Stimulated activated CD8-positive, alpha-beta memory T cell treated with anti-CD3 and anti-CD28 coated beads, Interleukin-15, amount 100 ng/mL, for 48 hours (primary cell): ENCODE results near the gene CERS1.

Experiments
- DNase-seq, 2 donors: peaks; one replicate each; pipeline ENCODE4 v3.0.0-alpha.2; 2020; ENCODE audit warnings: low read depth in 2 of 2

The CERS1 gene

DNA sequence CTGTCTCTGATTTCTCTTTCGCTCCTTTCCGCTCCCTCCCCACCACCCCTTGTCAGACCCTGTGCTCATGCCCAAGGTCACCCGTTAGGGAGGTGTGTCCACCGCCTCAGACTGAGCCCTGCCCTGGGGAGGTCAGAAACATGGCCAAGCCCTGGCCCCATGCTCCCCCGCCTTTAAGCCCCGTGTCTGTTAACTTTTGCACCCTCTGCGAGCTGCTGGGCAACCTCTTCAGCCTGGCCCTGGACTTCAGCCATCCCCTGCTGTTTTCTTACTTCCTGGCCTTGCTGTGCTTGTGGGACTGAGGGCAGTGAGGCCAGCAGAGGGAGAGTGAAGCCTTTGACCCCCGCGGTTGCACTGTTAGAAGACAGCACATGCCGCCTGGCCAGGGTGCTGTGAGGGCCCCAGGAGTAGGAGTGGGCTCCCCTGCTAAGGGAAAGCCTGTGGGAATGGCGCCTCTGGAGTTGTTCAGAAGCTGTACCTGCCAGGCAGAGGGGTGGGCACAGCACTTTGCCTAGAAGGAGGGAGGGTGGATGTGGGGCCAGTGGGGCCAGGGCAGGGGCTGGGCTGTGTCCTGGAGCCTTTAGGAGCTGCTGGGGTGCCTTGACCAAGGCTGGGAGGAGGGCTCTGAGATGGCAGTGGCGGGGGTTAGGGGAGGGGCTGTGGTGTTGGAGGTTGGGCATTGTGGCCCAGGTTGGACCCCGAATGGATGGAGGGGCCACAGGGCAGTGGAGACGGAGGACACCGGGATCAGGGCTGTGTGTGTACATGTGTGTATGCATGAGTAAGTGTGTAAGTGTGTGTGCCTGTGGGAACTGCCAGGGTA, 56.3 kb downstream of the CERS1 start:
- DNase-seq: no peak

DNA sequence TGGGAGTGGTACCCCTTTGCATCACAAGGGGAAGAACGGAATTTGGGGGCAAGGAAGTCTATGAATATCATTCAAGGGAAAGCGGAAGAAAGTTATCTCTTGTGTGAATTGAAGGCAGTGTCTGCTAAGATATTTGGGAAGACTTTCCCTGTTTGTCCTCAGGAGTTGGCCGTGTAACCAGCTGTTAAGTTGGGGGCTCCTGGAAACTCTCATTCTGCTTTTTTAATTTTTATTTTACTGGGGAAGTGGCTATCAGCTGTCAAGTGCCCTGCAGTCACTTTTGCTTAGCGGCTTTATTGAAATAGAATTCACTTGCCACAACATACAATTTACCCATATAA, 61.3 kb downstream of the CERS1 start:
- DNase-seq: no peak

DNA sequence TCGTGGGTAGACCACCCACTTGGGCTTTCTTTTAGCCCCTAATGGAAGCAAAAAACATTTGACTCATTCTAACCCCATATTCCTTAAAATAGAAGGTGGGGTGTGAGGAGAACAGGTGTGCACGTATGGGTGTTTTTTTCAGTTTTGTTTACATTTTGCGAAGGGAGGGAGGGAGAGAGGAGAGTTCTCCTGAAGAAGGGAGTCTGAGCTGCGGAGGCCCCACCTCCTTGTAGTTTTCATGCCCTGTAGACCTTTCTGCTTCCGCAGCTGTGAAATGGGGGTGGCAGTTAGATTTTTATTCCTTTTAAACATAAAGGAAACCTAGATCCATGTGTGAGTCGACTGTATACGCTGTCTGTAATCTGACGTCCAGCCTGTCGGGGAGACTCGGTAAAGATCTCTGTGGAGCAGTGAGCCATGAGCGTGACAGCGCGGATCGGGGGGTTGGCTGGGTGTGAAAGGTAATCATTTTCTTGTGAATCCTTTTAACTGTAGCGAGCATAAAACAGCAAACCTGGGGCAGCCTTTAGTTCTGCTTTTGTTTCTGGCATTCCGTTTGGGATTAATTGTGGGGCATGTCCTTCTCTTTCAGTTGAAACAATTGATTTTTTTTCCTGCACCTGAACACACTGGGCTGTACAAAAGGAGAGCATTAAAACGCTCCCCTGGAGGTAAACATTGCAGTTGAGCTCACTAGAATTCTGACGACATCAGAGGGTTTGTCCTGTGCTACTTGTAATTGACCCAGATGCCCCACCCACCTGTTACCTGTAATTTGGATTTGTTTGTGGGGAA, 61.9 kb downstream of the CERS1 start:
- no peak for DNase-seq

DNA sequence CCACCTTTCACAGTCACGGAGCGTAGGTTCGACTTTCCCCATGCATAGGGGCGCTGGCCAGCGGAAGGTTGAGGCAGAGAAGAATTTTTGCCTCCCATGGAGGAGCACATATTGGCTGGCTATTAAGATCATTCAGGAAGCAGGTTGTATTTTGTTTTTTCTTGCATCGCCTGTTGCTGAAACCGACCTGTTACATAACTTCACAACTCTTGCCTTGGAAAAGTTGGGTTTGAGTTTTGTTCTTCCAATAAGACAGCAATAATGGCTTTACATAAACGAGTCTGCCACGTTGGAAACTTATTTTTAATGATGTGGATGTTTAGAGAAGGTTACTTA, 62.8 kb downstream of the CERS1 start:
- no peak for DNase-seq

DNA sequence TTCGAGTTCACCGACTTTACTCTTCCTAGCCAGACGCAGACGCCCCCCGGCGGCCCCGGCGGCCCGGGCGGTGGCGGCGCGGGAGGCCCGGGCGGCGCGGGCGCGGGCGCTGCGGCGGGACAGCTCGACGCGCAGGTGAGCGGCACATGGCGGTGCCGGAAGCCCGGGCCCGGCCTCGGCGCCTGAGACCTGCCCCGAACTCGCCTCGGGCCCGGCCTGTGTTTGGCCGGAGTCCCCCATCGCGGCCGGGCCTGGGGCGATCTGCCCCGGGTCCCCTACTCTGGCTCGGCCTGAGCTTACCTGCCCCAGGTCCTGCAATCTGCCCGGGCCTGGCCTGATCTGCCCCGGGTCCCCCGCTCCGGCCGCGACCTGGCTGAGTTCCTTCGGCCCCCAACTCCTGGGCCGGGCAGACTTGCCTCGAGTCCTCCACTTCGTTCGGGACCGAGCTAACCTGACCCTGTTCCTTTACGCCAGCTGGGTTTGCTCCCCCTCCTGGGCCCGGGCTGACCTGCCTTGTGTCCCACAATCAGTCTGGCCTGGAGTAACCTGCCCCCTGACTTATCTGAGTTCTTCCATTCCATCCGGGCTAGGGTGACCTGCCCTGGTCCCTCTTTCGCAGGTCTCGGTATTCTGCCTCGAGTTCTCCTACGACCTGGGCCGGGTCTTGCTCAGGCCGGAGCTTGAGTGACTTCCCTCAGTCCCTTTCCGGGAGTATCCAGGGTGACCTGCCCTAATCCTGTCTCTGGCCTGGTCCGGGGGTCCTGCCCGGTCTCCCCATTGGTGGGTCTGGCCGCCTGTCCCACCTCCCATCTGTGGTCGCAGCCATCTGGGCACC, 63.4 kb downstream of the CERS1 start:
- no peak for DNase-seq

DNA sequence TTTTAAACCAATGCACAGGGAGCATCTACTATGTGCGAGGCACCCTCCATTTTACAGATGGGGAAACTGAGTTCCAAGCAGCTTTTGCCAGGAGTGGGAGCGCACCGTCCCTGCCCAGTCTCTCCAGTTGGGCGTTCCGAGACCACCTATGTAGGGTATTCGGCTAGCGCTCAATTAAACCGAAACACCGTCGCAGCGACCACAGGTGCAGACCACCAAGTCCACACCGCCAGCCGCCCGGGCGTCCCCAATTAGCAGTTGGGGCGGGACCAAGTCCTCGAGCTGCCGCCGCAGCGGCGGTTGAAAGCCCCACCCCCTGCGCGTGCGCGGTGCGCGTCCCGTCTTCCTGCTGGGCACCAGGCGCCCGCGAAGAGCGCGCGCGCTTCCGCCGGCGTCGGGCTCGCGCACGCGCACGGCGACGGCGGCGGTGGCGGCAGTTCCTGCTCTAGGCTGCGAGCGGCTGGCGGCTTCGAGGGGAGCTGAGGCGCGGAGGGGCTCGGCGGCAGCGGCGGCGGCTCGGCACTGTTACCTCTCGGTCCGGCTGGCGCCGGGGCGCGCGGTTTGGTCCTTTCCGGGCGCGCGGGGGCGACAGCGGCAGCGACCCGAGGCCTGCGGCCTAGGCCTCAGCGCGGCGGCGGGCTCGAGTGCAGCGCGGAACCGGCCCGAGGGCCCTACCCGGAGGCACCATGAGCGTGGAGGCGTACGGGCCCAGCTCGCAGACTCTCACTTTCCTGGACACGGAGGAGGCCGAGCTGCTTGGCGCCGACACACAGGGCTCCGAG, 64.2 kb downstream of the CERS1 start, which contains the start of gene UPF1:
UPF1 (plus strand) TSS at position 436 of the 782 bp plus-strand sequence; CDS start at position 687, 251 bp downstream.
- DNase-seq: peak; percentile 96 to 97

DNA sequence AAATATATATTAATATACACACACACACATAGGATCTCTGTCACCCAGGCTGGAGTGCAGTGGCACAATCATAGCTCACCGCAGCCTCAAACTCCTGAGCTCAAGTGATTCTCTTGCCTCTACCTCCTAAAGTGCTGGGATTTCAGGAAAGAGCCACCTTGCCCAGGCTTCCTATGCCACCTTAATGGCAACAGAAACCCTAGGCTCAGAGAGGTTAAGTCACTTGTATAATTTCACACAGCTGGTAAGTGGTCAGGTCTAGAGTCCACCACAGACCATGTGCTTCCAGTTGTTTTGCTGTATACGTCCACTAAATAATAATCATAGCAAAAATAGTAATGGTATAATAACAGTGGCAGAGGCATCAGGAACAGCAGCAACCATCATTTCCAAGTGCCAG, 65.5 kb downstream of the CERS1 start:
- DNase-seq: no peak

DNA sequence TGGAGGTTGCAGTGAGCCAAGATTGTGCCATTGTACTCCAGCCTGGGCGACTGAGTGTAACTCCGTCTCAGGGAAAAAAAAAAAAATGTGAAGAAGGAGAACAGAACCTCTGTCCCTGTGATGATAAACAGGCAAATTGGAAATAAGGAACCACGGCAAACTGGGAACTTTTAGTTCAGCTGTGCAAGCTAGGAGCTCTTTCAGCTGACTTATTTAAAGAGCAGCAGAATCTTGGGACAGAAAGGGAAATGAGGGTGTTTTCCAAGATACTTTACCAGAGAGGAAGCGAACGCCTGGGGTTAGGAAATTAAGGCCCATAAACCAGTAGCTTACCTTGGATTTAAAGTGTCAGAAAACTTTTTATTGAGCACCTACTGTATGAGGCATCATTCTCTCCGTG, 67.2 kb downstream of the CERS1 start:
- no peak for DNase-seq
